B cell (primary cell): Measurements from ENCODE around the gene WHAMM.

Source experiments
- CTCF ChIP-seq: fragments of 200-600 bp; IDR thresholded peaks from one replicate; pipeline ENCODE4 v1.8.0; 2022; ENCODE audit warnings: antibody characterized with exemption, mild to moderate bottlenecking
- EZH2 ChIP-seq: IDR thresholded peaks from 2 replicates; pipeline ENCODE4 v1.6.1; 2012; ENCODE audit warnings: borderline replicate concordance, low read depth, mild to moderate bottlenecking, moderate library complexity, low read length; ENCODE audit not compliant: insufficient read depth, poor library complexity, severe bottlenecking

- TF ChIP-seq CTCF, result no peak
- no peak for TF ChIP-seq EZH2
Observed at GRCh38 chr15:82804575-82804949, 4.9 kb upstream of the WHAMM start.
